NCI-H1105 (cell line): ENCODE results near the gene LCN2.
"Not testable (repeated sequence)": the region's sequence is repeated elsewhere in the genome, so short reads cannot be mapped to it uniquely, and the experiment has no call there.

Experiments
- DNase-seq: peaks from one replicate; lab custom pipeline; 2025; lab: John Stamatoyannopoulos, UW

Gene LCN2

DNA sequence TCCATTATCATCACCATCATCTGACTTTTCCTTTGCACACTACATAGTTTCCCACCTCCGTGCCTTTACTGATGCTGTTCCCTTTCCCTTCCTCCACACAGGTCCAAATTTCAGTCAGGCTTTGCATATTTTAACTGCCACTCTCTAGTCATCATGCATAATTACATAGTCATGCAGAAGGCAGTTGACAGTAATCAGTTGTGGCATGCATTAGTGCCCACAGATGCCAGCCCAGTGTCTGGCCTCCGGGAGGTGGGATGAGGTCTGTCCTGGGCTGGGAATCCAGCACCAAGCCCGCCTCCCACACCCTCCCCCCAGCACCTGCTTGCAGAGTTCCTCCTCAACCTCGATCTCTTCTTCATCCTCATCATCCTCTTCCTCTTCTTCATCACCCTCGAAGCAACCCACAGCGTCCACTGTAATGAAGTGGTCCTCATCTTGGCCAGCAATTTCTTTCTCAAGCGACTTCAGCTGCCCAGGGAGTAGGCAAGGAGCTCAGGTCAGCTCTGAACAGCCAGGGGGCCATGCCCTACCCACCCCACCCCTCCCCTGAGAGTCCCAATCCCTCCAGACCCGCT is 19.6 kb downstream of the LCN2 start:
- DNase-seq = no peak

DNA sequence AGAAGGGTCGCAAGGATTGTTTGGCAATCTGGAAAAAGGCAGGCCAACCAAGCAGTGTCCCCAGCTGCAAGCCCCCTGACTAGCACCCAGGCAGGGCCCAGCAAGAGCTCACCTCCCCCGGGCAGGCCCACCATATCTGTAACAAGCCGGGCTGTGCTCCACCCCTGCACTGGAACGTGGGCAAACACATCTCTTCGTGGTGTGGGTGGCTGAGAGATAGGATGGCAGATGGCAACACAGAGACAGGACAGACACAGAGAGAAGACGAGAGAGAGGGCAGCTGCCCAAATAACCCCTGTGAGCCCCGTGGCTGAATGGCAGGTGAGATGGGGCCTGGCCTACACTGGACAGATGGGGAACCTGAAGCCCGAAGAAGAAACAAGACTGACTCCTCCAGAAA is 20.2 kb downstream of the LCN2 start:
- no peak for DNase-seq

DNA sequence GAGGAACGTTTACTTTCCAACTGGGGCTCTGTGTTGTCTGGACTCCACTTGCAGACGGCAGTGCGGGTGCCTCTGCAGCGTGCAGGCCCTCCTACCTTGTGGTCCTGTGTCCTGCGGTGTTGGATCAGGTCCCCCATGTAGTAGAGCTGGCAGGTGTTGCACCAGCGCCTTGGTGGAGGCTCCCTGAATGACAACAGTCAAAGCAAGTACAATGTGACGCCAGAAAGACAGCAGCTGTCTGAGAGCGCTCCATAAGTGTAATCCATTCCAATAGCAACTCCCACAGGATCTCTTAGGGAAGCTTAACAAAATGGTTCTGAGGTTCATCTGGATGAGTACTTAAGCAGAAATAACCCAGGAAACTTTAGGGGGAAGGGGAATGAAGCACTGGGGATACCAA is 20.7 kb downstream of the LCN2 start:
- no peak for DNase-seq

DNA sequence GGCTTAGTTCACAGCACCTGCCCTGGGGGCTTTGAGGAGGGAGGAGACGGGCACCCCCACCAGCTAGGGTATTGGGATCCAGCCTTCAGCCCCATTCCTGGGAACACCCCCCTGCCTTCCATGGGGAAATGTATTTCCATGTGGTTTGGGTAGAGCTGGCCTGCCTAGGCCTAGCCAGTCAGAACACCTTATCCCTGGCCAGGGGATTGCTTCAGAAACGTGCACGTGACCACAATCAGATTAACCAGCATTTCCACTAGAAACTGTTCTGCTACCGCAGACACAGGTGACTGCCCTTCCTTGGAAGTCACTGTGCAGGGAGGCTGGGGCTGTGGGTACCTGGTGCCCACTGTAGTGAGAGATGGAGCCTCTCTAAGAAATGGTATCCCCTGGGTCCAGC is 24.8 kb downstream of the LCN2 start:
- no peak for DNase-seq

DNA sequence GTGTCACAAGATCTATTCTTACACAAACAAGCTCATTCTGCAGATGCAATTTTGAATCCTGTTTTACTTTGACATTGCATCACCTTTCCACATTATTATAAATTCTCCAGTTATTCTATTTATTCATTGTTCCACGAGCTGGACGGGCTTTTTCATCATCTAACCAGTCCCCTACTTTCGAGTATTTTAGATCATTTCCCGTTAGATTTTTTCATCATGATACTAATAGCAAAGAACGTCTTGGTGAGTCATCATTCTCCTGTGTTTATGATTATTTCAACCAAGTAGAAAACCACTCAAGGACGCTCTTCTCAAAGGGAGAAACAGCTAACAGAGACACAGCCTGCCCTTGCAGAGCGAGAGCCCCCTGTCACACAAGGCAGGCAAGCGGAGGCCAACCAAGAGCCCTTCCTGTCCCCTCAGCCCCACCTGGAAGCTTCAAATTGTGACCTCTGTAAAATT is 25.9 kb downstream of the LCN2 start:
- DNase-seq = no peak

DNA sequence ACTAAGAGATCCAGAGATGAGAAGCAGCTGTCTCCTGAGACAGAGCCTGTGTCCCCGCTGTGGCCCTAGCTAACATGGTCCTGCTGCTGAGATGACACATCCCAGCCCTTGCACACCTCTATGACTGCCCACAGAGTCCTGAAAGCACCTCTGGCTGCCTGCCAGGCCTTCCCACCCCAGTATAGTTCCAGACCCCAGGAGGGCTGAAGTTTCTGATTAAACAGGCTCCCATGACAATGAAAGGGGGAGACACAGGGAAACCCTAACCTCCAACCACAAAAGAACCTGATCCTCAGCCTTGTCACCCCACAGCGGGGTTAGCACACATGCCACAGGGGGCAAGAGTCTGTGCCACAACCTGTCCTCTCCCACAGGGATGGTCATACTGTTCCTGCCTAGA is 26.5 kb downstream of the LCN2 start:
- no peak for DNase-seq

DNA sequence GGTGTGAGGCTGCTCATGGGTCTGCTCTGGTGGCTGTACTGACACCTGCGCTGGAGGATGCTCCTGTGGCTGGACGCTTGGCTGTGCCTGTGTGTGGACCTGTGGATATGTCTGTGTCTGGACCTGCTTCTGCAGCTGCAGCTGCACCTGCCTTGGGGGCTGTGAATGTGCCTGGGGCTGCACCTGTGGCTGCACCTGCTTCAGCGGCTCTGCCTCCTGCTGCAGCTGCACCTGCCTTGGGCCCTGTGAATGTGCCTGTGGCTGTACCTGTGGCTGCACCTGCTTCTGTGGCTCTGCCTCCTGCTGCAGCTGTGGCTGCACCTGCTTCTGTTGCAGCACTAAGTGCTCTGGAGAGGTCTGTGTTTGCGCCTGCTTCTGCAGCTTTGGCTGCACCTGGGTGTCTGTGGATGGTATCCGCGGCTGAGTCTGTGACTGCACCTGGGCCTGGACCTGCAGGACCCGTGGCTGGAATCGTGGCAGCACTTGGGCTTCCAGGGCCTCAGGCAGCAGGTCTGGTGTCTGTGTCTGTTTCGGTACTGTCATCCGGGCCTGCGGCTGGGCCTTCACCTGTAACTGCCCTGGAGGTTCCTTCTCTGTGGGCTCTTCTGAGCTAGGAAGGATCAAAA is 29.7 kb downstream of the LCN2 start:
- no peak for DNase-seq

DNA sequence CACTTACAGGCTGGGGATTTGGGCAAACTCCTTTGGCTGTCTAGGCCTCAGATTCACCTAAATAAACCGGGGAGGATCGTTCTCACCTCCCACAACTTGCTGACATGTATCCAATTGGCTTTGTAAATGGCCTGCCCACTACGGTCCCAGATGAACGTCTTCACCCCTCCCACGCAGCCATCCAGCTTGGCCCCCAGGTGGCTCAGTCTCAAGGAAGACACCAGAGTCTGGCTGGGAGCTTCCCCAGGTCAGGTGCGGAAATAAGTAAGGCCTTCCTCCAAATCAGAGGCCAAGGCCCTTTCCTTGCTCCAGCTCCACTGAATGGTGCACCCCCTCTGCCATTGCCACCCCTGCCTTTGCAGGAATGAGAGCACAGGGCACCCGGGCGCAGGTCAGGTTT is 30.7 kb downstream of the LCN2 start:
- DNase-seq = no peak

DNA sequence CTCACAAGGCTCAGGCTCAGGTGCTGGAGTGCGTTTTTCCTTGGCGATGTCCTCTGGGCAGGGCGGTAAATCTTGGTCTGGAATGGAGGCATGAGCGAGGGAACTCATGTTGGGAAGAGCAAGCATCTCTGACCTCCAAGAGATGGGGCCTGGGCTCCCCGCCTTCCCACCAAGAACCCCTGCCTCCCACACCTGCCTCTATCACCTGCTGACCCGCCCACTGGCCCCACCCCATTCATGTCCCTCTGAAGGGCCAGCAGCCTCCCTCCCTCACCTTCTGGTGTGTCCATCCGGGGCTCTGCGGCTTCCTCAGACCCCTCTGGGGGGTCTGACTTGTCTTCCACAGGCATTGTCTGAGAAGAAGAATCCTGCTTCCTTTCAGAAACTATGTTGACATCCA is 31.2 kb downstream of the LCN2 start:
- DNase-seq = no peak

DNA sequence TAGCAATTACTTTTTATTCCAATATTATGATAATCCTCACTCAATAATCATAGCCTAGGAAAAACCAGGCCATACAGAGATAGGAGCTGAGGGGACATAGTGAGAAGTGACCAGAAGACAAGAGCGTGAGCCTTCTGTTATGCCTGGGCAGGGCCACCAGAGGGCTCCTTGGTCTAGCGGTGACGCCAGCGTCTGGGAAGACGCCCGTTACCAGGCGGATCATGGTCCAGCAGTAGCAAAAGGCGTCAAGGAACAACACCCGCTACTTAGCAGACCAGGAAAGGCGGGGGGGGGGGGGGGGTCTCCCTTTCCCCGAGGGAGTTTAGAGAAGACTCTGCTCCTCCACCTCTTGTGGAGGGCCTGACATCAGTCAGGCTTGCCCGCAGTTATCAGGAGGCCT is 32.2 kb downstream of the LCN2 start:
- DNase-seq = not testable (repeated sequence)

DNA sequence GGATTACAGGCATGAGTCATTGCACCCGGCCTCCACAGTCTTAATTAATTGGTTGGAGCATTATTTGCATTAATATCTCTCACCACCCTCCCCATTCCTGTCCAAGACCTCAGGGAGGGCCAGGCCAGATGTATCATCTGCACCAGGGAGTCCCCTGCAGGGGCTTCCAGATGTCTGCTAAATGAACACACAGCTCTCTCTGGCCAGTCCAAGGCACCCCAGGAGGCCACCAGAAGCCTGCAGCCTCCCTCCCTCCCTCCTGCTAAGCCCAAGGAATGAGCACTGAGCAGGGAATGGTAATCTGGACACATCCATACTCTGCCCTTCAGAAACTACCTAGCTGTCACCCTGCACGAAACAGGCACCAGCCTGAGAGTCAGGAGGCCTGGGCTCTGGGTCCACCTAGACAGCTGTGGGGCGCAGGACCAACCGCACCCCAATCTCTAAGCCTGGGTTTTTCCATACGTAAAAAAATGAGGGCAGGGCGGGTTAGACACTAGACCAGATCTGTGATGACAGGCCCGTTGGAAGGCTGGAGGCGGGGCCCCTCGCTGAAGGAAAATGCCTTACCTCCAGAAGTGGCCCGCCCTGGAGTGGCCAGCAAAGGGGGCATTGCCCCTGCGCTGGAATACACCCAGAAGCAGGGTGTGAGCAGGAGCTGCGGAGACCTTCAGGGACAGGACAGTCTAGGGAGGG is 33.8 kb downstream of the LCN2 start:
- DNase-seq = no peak

DNA sequence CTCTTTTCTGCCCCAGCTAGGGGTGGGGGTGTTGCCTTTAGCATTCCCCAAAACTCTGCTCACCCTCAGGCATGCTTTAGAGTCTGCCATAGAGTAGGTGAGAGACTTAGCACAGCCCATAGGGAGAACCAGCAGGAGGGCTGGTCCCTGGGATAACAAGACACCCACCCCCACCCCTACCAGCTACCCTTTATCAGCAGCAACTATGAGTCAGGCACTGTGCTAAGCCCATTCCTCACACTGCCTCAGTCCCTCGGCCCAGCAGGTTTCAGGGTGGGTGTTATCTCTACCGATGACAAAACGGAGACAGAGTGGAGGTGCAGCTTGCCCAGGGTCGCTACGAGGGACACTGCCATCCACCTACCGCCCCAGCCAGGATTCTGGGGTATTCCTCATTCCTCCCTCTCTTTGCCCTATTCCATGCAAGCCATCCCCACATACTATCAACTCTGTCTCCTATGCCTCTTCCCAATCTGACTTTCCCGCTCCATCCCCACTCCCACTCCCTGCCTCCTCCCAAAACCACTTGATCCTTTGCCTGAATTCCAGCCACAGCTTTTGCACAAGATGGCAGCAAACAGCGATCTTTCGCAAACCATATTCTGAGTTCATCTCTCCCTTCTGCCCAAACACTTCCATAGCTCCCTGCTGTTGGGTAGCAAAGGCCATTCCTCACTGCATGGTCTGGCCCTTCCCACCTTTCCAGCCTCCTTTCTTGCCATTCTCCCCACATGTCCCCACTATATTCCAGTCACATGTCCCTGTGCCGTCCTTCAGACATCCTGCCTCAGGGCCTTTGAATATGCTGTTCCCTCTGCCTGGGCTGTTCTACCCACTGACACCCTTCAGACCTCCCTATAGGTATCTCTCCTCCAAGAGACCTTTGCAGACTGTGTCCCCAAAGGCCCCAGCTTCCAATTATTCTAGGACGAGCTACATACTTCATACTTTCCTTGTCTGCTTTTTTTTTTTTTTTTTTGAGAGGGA is 37.0 kb downstream of the LCN2 start:
- no peak for DNase-seq

DNA sequence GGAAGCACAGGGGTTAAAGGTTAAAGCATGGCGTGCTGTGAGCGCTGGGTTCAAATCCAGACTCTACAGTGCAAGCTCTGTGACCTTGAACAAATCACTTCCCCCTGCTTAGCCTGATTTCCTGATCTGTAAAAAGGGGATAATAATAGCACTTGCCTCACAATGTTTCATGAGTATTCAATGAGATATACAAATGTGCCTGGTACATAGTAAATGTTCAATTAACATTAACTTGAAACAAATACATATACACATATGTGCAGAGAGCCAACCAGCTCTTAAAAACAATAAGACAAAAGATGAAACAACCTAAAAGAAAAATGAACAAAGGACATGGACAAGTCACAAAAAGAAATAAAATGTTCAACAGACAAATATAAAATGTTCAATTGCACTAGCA is 38.1 kb downstream of the LCN2 start:
- no peak for DNase-seq

DNA sequence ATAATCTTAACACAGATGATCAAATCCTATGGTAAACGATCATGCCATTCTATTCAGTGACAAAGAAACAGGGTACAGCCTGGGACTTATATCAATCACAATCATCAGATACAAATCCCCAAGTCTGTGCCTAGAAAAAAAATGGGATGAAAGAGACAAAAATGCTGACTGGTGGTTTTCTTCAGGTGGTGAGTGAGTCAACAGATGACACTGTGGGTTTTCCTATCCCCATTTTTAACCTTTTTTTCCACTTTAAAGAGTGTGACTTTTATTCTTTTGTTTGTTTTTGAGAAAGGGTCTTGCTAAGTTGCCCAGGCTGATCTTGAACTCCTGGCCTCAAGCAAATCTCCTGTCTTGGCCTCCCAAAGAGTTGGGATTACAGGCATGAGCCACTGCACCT is 39.0 kb downstream of the LCN2 start:
- no peak for DNase-seq

DNA sequence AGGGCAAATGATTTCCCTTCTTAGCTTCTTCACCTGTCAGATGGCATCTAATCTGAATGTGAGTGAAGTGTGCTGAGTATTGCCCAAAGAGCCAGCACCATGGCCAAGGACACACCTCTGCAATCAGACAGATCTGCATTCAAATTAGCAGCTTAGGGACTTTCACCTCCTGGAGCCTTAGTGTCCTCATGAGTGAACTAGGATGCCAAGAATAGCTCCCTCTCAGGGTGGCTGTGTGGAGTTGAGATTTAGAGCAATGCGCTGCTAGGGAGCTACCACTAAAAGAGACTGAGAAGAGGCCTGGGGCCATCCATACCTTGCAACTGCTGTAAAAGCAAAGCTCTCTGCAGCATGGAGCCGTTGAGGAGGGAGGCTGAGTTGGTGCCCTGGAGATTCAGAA is 40.8 kb downstream of the LCN2 start:
- DNase-seq = no peak

DNA sequence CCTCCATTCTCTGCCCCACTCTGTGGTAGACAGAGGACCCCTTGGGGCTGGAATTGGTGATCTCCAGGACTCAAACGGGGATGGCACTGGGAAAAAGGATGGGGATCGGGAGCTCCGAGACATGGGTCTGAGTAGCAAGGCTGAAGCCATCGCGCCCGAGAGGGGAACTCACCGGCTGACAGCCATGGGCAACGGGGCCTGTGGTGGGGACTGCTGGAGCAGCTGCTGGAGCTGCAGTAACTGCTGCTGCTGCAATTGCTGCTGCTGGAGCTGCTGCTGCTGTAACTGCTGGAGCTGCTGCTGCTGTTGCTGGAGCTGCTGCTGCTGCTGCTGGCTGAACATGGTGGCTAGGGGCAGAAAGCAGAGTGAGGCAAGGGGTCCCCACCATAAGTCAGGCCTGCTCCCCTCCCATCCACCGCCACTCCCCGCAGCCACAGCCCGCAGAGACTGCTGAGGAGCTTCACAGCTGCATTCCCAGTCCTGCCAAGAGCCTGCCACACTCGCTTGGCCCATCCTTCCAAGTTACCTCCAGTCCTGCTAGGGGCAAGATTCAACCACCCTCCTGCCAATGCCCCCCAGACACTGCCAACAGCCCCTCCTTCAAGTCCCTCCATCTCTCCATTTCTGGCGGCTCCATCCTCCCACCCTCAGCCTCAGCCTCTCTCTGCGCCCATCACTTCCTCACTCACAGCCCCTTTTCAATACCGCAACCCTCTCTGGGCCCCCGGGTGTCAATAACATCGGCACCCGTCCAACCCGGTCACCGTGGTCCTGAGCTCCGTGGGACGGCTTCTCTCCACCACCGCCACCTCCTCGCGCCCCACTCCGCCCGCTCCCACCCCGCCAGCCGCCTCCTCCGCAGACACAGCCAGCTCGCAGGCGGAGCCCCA is 41.5 kb downstream of the LCN2 start:
- no peak for DNase-seq

DNA sequence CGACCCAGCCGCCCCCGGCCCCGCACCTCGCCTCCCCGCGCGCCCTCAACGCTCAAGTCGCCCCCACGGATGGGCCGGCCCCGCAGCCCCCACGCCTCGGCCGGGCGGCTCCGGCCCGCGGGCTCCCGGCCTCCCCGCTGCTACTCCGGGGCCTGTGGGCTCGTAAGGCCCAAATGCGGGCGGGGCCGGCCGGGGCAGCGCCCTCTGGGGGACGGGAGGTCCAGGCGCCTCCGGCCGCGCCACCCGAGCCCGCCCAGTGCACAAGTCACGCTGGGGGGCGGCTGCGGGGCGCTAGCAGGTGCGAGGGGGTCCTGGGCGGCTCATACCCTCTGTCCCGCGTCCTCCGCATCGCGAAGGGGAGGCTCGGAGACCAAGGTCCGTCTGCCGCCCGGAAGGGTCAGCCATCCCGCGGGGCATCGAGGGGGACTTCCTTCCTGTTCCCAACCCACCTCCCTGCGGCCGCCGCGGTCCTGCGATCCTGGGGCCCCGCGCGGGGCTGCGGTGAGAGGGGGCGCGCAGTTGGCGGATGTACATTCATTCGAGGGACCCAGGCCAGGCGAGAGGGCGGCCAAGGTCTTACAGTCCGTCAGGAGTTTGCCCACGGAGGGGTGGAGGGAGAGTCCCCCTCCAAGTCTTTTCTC is 42.3 kb downstream of the LCN2 start, which contains the start of gene CIZ1:
CIZ1 (minus strand) TSS at position 167 of the 641 bp plus-strand sequence. CDS start 715 bp downstream, outside the sequence.
- peak; percentile 66 for DNase-seq

DNA sequence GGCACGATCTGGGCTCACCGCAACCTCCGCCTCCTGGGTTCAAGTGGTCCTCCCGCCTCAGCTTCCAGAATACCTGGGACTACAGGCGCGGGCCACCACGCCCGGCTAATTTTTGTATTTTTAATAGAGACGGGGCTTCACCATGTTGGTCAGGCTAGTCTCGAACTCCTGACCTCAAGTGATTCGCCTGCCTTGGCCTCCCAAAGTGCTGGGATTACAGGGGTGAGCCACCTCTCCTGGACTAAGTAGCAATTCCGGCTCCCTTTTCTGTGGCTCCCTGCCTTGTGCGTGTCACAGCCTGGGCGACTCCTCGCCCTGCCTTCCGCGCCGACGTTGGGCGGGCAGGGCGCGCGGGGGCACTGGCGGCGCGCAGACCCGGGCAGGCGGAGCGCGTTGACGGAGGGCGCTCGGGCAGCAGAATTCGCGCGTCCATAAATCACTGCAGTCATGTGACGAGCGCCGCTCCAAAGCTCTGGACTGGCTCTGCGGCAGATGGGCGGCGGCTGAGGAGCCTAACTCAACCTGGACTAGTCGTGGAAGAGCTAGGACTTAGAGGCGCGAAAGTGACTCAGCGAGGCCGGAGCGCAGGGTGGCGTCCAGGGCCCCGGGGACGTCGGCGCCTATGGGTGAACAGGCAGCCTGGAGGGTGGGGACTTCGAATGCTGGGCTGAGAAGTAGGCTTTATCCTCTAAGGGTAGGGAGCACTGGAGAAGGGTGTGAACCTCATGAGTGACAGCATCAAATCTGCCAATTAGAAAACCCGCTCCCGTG is 43.5 kb downstream of the LCN2 start:
- DNase-seq = peak; percentile 77

DNA sequence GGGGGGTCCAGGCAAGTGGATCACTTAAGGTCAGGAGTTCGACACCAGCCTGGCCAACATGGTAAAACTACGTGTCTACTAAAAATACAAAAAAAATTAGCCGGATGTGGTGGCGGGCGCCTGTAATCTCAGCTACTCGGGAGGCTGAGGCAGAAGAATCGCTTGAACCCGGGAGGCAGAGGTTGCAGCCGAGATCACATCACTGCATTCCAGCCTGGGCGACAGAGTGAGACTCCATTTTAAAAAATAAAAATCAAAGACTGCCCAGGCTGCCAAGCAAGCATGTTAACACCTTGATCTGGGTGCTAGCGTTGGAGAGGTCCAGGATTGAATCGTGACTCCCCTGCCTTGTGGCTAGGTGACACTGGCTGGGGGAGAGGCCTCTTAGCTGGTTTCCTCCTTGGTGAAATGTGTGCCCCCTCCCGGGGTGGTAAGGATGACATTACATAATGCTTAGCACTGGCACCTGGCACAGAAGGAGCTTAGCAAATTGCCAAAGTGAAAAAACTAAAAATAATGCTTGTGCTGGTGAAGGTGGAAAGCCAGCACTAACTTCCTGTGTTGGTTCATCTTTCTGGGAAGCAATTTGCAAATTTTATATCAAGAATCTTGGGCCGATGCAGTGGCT is 44.3 kb downstream of the LCN2 start:
- DNase-seq = no peak
